A549 treated with dexamethasone at 1 μM for 4 hours (cell line): ENCODE measurements around the gene FKBP1B. TPM values are rescaled to one million over a fixed set of nuclear protein-coding genes. Genes with fewer than 3 reads are reported as not detected.

Experiments used
- total RNA-seq: library from RNA; stranded (reverse); fragments of 200-300 nt; extraction: Qiagen RNA extraction; gene quantifications from 5 replicates; pipeline ENCODE4 v1.2.3, GENCODE V29; 2022

FKBP1B gene
- total RNA-seq = 11.6 to 11.9 TPM (median 11.8 TPM) in 5 replicates

GRCh38 chr2:24049485-24050021, at the start of gene FKBP1B:
FKBP1B (plus strand) TSS chr2:24049741; CDS start chr2:24049850, 109 bp downstream.

GRCh38 chr2:24009680-24010476, 39.7 kb upstream of the FKBP1B start, which contains the start of gene MFSD2B:
MFSD2B (plus strand) TSS chr2:24010085; CDS start chr2:24010097, 12 bp downstream.

GRCh38 chr2:24046930-24047702, 2.4 kb upstream of the FKBP1B start, which contains the start of gene WDCP:
WDCP (minus strand) TSS chr2:24047391; CDS start chr2:24039494, 7,897 bp downstream.

GRCh38 chr2:24075915-24076848, 26.6 kb downstream of the FKBP1B start, which contains the start of gene SF3B6:
SF3B6 (minus strand) TSS chr2:24076326; CDS start chr2:24076229, 97 bp downstream.

GRCh38 chr2:24084386-24085199, 35.1 kb downstream of the FKBP1B start, which contains the start of gene TP53I3:
TP53I3 (minus strand) TSS chr2:24084834; CDS start chr2:24084326, 508 bp downstream.

Other genes starting within 250 kb of the FKBP1B start
- 6.2 to 8.8 TPM (median 7.7 TPM) in 5 replicates for gene ATAD2B, start 122.6 kb upstream of the FKBP1B start, total RNA-seq
- 20.2 to 26.6 TPM (median 24.2 TPM) in 5 replicates for gene UBXN2A, start 109.3 kb upstream of the FKBP1B start, total RNA-seq
- gene MFSD2B, start 39.7 kb upstream of the FKBP1B start, total RNA-seq = 0.44 to 0.80 TPM (median 0.68 TPM) in 5 replicates
- gene WDCP, start 2.4 kb upstream of the FKBP1B start, total RNA-seq = 12.2 to 15.9 TPM (median 14.1 TPM) in 5 replicates
- gene SF3B6, start 26.6 kb downstream of the FKBP1B start, total RNA-seq = 167 to 232 TPM (median 180 TPM) in 5 replicates
- 263 to 323 TPM (median 281 TPM) in 5 replicates for gene TP53I3, start 35.1 kb downstream of the FKBP1B start, total RNA-seq
- 1.2 to 1.8 TPM (median 1.4 TPM) in 5 replicates for gene PFN4, start 73.6 kb downstream of the FKBP1B start, total RNA-seq
- gene FAM228B, start 73.7 kb downstream of the FKBP1B start, total RNA-seq = 1.5 to 2.5 TPM (median 2.4 TPM) in 5 replicates
- gene FAM228A, start 125.3 kb downstream of the FKBP1B start, total RNA-seq = not detected in 5 replicates